GM21528 (cell line): Measurements from ENCODE around the gene ELANE.
A peak's percentile ranks its signal among the peaks of the same experiment; 100 is the strongest.
"Not testable (repeated sequence)": the region's sequence is repeated elsewhere in the genome, so short reads cannot be mapped to it uniquely, and the experiment has no call there.

Experiments
- ATAC-seq: cut with Tn5 transposase; IDR thresholded peaks from one replicate; pipeline ENCODE4 v1.9.1; 2021; ENCODE audit warnings: mild to moderate bottlenecking, moderate library complexity; ENCODE audit not compliant: unreplicated experiment, low FRiP score

ELANE gene

GRCh38 chr19:891421-892200 is 39.5 kb downstream of the ELANE start:
- ATAC-seq = not testable (repeated sequence)

- peak; percentile 16 for ATAC-seq
These were observed 40.3 kb downstream of the ELANE start for GRCh38 chr19:892243-892893.

- peak; percentile 86 for ATAC-seq
These were observed 41.0 kb downstream of the ELANE start, which contains the start of the genes MED16 and RNU6-9 for GRCh38 chr19:892894-893689. Gene MED16 (minus strand): TSS chr19:893187. CDS start chr19:891131, 2,056 bp downstream. Gene RNU6-9 (plus strand): TSS chr19:893484.

GRCh38 chr19:896434-896833 is 44.3 kb downstream of the ELANE start:
- ATAC-seq = no peak

GRCh38 chr19:896999-897398 is 44.9 kb downstream of the ELANE start:
- no peak for ATAC-seq

- ATAC-seq = no peak
These were observed 45.4 kb downstream of the ELANE start for GRCh38 chr19:897442-898039.

- ATAC-seq = no peak
These were observed 46.6 kb downstream of the ELANE start for GRCh38 chr19:898663-899062.

- ATAC-seq = no peak
These were observed 47.4 kb downstream of the ELANE start for GRCh38 chr19:899336-900042.

GRCh38 chr19:900043-900301 is 47.9 kb downstream of the ELANE start:
- ATAC-seq = no peak

GRCh38 chr19:900302-901111 is 48.4 kb downstream of the ELANE start:
- ATAC-seq = no peak

- ATAC-seq = no peak
These were observed 49.4 kb downstream of the ELANE start for GRCh38 chr19:901216-902092.

- no peak for ATAC-seq
These were observed 49.9 kb downstream of the ELANE start for GRCh38 chr19:902093-902370.

GRCh38 chr19:902446-903226 is 50.5 kb downstream of the ELANE start:
- ATAC-seq = no peak

GRCh38 chr19:903266-903797 is 51.2 kb downstream of the ELANE start:
- no peak for ATAC-seq

GRCh38 chr19:904545-904944 is 52.4 kb downstream of the ELANE start:
- no peak for ATAC-seq
